Activated CD4-positive, alpha-beta memory T cell treated with anti-CD3 and anti-CD28 coated beads, Interleukin-2, amount 10 ng/mL, durations not matched to agents 7 days and 5 days (primary cell): ENCODE results near the gene DBNDD1. TPM values are rescaled to one million over a fixed set of nuclear protein-coding genes. Genes with fewer than 3 reads are reported as not detected.
A peak's percentile ranks its signal among the peaks of the same experiment; 100 is the strongest.
"Not testable (repeated sequence)": the region's sequence is repeated elsewhere in the genome, so short reads cannot be mapped to it uniquely, and the experiment has no call there.

ENCODE experiments used
- CTCF ChIA-PET: fragments of 350-600 bp; sonication (Branson Sonifier 250); formaldehyde crosslinking; loops from one replicate; lab custom pipeline; 2021; ENCODE audit warnings: antibody characterized with exemption, inconsistent platforms; lab: Charles Lee
- POLR2A ChIA-PET: fragments of 350-600 bp; sonication (Branson Sonifier 250); formaldehyde crosslinking; loops from one replicate; lab custom pipeline; 2021; ENCODE audit warnings: antibody characterized with exemption; lab: Charles Lee
- DNase-seq: peaks from one replicate; pipeline ENCODE4 v3.0.0-alpha.2; 2020
- H3K27ac Mint-ChIP-seq: one replicate; pipeline ENCODE4 v1.8.0; 2021; ENCODE audit warnings: mild to moderate bottlenecking, mixed read lengths
- H3K27me3 Mint-ChIP-seq: one replicate; pipeline ENCODE4 v1.8.0; 2021; ENCODE audit warnings: mixed read lengths
- H3K36me3 Mint-ChIP-seq: one replicate; pipeline ENCODE4 v1.8.0; 2021; ENCODE audit warnings: low read depth, mixed read lengths
- H3K4me1 Mint-ChIP-seq: one replicate; pipeline ENCODE4 v1.8.0; 2021; ENCODE audit warnings: mixed read lengths
- H3K4me3 Mint-ChIP-seq: one replicate; pipeline ENCODE4 v1.8.0; 2021; ENCODE audit warnings: mild to moderate bottlenecking, mixed read lengths
- H3K9me3 Mint-ChIP-seq: one replicate; pipeline ENCODE4 v1.8.0; 2021; ENCODE audit warnings: mixed read lengths
- total RNA-seq, 2 experiments: library from RNA; stranded (reverse); gene quantifications; one replicate each; pipeline ENCODE4 v1.2.3, GENCODE V29; 2021

Gene DBNDD1, protein sequence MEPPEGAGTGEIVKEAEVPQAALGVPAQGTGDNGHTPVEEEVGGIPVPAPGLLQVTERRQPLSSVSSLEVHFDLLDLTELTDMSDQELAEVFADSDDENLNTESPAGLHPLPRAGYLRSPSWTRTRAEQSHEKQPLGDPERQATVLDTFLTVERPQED
- not detected for total RNA-seq

DNA sequence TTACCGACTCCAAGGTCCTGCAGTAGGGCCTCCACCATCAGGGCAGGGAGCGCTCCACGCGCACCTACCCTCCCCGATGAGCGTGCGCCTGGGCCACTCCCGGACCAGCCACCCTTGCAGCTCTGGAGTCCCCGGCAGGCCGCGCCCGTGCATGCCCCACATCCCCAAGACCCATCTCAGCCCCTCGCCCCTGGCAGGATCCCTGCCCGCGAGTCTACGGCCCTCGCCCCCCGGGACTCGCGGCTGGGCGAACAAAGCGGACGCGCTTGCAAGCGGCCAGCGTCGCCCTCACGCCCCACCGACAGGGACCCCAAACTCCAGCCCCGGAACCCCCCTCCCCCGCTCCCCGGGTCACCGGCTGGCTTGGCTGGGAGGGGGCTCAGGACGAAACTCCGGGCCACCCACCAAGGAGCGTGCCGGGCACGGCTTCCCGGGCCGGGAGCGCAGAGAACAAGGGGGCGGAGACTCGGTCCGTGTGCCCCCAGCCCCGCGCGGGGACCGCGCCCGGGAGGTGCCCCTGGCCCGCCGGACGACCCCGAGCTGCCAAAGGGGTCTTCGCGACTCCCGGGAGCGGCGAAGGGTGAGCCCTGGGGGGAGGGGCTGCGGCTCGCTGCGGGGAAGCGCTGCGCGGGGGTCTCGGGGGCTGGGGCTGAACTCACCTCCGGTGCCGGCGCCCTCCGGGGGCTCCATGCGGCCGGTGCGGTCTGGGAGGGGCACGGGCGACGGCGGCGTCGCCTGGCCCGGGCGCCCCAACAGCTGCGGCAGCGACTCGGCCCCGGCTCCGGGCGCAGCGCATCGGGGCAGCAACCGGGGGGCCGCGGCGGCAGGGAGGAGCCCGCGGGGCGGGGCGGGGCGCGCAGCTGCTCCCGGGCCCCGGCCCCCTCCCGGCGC is at the start of gene DBNDD1:
Gene DBNDD1, minus strand, starts transcription at position 805 of the 891 bp plus-strand sequence. Its CDS starts 115 bp downstream, at position 690.
- ChIA-PET CTCF (interaction anchor here (1.1 to 1.5 kb wide), 3 partner anchors 8 to 63 kb away, joined by 3 read pairs; no protein-coding TSS in a partner anchor), POLR2A (interaction anchor here (0.5 to 0.9 kb wide), 2 partner anchors 145 to 321 kb away, joined by 3 to 5 read pairs; partner anchors contain the start of gene TCF25)
- Mint-ChIP-seq H3K27me3 (peaks cover 25% of the 10 kb centered on the region), H3K9me3 (peaks cover 2% of the 10 kb centered on the region), H3K27ac (no peak within 1 kb of the TSS), H3K4me1 (peaks cover 15% of the 10 kb centered on the region), H3K4me3 (peak within 1 kb of the TSS; percentile 52), H3K36me3 (peaks cover 3% of the 10 kb centered on the region)
- DNase-seq: no peak

DNA sequence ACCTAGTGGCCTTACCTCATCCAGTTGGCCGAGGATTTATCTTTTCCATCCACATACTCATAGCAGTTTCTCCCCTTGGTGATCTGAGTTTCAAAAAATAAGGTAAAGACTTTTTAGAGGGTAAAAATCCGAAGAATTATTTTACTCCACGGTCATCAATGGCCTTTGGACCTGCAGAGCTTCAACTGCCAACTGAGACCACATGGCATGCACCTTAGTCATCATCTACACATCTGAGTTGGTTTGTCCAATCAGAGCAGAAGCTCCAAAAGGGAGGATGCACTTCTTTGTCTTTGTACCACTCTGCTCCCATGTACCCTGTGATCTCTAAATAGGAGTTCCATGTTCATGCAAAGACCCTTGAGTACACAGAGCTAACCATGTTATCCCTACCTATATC is 42.2 kb upstream of the DBNDD1 start:
- no peak for DNase-seq
- ChIA-PET CTCF (no interaction called here), POLR2A (no interaction called here)
- no peaks in the 10 kb centered on the region for H3K9me3 Mint-ChIP-seq
- peaks cover 31% of the 10 kb centered on the region for H3K27me3 Mint-ChIP-seq
- no peak overlapping the region for H3K4me3 Mint-ChIP-seq
- H3K36me3 Mint-ChIP-seq: no peaks in the 10 kb centered on the region
- H3K27ac Mint-ChIP-seq: no peak overlapping the region
- no peaks in the 10 kb centered on the region for H3K4me1 Mint-ChIP-seq

DNA sequence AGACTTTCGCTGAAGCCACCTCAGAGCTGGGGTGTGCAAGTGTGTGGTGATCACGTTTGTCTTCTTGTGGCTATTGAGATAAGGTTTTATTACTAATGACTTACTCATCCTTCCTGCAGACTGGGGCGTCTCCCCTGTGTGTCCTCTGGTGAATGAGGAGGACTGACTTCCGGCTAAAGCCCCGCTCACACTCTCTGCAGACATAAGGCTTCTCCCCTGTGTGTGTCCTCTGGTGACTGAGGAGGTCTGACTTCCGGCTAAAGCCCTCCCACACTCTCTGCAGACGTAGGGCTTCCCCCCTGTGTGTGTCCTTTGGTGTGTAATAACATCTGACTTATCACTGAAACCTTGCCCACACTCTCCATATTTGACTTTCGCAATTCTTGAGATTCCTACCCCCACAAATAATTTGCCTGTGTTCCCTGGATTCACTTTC is 38.5 kb upstream of the DBNDD1 start:
- DNase-seq: no peak
- Mint-ChIP-seq H3K36me3 (no peaks in the 10 kb centered on the region), H3K9me3 (peaks cover 21% of the 10 kb centered on the region), H3K4me3 (no peak overlapping the region), H3K27me3 (peaks cover 22% of the 10 kb centered on the region), H3K4me1 (no peaks in the 10 kb centered on the region), H3K27ac (no peak overlapping the region)
- CTCF ChIA-PET: no interaction called here
- POLR2A ChIA-PET: no interaction called here

DNA sequence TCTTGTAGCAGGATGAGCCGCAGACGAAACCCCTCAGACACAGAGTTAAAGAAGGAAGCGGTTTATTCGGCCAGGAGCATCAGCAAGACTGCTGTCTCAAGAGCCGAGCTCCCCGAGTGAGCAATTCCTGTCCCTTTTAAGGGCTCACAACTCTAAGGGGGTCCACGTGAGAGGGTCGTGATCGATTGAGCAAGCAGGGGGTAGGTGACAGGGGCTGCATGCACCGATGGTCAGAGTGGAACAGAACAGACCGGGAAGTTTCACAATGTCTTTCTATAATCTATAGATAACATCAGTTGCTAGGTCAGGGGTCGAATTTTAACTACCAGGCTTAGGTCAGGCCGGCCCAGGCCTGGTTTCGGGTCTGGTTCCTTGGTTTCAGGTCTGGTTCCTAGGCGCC is 37.3 kb upstream of the DBNDD1 start:
- H3K4me1 Mint-ChIP-seq, POLR2A ChIA-PET, CTCF ChIA-PET, H3K4me3 Mint-ChIP-seq, H3K36me3 Mint-ChIP-seq, H3K27ac Mint-ChIP-seq, DNase-seq: not testable (repeated sequence)
- peaks cover 21% of the 10 kb centered on the region for H3K9me3 Mint-ChIP-seq
- H3K27me3 Mint-ChIP-seq: peaks cover 22% of the 10 kb centered on the region

DNA sequence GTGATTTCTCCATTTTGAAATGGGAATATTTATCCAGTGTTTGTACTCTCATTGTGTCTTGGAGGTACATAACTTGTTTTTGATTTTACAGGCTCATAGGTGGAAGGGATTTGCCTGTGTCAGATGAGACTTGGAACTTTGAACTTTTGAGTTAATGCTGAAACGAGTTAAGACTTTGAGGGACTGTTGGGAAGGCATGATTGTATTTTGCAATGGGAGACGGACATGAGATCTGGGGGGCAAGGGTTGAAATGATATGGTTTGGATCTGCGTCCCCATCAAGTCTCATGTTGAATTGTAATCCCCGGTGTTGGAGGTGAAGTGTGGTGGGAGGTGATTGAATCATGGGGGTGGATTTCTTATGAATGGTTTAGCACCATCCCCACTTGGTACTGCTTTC is 36.1 kb upstream of the DBNDD1 start:
- CTCF ChIA-PET: no interaction called here
- no peaks in the 10 kb centered on the region for H3K4me1 Mint-ChIP-seq
- H3K36me3 Mint-ChIP-seq: no peaks in the 10 kb centered on the region
- no peak for DNase-seq
- peaks cover 21% of the 10 kb centered on the region for H3K9me3 Mint-ChIP-seq
- H3K27ac Mint-ChIP-seq: no peak overlapping the region
- POLR2A ChIA-PET: no interaction called here
- peaks cover 18% of the 10 kb centered on the region for H3K27me3 Mint-ChIP-seq
- no peak overlapping the region for H3K4me3 Mint-ChIP-seq

DNA sequence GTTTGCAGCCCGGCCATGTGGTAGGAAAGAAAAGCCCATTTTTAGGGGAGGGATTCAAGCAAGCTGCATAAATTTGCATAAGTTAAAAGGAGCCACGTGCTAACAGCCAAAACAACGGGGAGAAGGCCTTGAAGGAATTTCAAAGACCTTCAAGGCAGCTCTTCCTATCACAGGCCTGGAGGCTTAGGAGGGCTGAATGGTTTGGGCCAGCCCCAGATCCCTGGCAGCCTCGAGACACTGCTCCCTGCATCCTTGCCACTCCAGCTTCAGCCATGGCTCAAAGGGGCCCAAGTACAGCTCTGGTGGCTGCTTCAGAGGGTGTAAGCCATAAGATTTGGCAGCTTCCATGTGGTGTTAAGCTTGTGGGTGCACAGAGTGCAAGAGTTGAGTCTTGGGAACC is 35.3 kb upstream of the DBNDD1 start:
- no peak overlapping the region for H3K4me3 Mint-ChIP-seq
- POLR2A ChIA-PET: no interaction called here
- CTCF ChIA-PET: no interaction called here
- no peaks in the 10 kb centered on the region for H3K36me3 Mint-ChIP-seq
- H3K27ac Mint-ChIP-seq: no peak overlapping the region
- H3K27me3 Mint-ChIP-seq: peaks cover 16% of the 10 kb centered on the region
- DNase-seq: no peak
- H3K9me3 Mint-ChIP-seq: peaks cover 21% of the 10 kb centered on the region
- H3K4me1 Mint-ChIP-seq: no peaks in the 10 kb centered on the region

DNA sequence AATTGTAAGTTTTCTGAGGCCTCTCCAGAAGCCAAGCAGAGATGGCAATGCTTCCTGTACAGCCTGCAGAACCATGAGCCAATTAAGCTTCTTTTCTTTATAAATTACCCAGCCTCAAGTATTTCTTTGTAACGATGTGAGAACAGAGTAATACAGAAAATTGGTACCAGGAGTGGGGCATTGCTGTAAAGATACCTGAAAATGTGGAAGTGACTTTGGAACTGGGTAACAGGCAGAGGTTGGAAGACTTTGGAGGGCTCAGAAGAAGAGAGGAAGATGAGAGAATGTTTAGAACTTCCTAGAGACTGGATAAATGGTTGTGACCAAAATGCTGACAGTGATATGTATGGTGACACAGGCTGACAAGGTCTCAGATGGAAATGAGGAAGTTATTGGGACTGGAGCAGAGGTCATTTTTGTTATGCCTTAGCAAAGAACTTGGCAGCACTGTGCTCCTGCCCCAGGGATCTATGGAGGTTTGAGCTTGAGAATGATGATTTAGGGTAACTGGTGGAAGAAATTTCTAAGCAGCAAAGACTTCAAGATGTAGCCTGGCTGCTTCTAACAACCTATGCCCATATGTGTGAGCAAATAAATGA is 34.7 kb upstream of the DBNDD1 start:
- no peaks in the 10 kb centered on the region for H3K36me3 Mint-ChIP-seq
- H3K27me3 Mint-ChIP-seq: peaks cover 13% of the 10 kb centered on the region
- H3K4me3 Mint-ChIP-seq: no peak overlapping the region
- H3K4me1 Mint-ChIP-seq: no peaks in the 10 kb centered on the region
- DNase-seq: no peak
- POLR2A ChIA-PET: no interaction called here
- no peak overlapping the region for H3K27ac Mint-ChIP-seq
- H3K9me3 Mint-ChIP-seq: peaks cover 21% of the 10 kb centered on the region
- CTCF ChIA-PET: no interaction called here

DNA sequence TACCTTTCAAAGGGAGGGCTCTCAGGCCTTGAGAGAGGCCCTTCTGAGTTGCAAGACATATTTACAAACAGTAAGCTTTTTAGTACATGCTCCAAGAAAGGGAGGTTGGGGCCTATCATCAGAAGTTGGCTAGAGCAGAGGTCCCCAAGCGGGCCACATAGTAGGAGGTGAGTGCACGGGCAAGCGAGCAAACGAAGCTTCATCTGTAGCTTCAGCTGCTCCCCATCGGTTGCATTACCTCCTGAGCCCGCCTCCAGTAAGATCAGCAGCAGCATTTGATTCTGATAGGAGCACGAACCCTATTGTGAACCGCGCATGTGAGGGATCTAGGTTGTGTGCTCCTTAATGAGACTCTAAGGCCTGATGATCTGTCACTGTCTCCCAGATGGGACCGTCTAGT is 31.7 kb upstream of the DBNDD1 start:
- Mint-ChIP-seq H3K4me1 (peaks cover 3% of the 10 kb centered on the region), H3K27ac (no peak overlapping the region), H3K36me3 (no peaks in the 10 kb centered on the region), H3K9me3 (peaks cover 21% of the 10 kb centered on the region), H3K4me3 (no peak overlapping the region), H3K27me3 (no peaks in the 10 kb centered on the region)
- ChIA-PET CTCF (interaction anchor here (0.9 kb wide), 1 partner anchor 31 kb away, joined by 3 read pairs; no protein-coding TSS in a partner anchor), POLR2A (no interaction called here)
- no peak for DNase-seq

DNA sequence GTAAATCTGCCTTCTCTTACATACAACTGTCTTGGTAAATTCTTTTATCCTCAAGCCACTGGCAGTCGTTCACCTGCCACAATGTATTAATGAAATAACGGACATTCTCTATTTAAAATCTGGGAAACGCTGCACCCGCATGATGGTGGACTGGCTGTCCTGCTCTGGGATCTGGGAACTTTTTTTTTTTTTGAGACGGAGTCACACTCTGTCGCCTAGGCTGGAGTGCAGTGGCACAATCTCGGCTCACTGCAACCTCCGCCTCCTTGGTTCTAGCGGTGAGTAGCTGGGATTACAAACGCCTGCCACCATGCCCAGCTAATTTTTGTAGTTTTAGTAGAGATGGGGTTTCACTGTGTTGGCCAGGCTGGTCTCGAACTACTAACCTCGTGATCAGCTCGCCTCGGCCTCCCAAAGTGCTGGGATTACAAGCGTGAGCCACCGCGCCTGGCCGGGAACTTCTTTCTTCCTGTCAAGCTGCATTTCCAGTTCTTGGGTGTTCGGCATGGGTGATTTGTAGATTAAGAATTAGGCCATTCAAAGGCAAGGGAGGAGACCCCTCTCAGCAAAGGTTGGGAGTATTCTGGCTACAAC is 29.6 kb upstream of the DBNDD1 start:
- no peaks in the 10 kb centered on the region for H3K36me3 Mint-ChIP-seq
- ChIA-PET CTCF (no interaction called here), POLR2A (no interaction called here)
- peaks cover 3% of the 10 kb centered on the region for H3K4me1 Mint-ChIP-seq
- H3K27ac Mint-ChIP-seq: no peak overlapping the region
- no peaks in the 10 kb centered on the region for H3K27me3 Mint-ChIP-seq
- no peak for DNase-seq
- no peak overlapping the region for H3K4me3 Mint-ChIP-seq
- peaks cover 8% of the 10 kb centered on the region for H3K9me3 Mint-ChIP-seq

DNA sequence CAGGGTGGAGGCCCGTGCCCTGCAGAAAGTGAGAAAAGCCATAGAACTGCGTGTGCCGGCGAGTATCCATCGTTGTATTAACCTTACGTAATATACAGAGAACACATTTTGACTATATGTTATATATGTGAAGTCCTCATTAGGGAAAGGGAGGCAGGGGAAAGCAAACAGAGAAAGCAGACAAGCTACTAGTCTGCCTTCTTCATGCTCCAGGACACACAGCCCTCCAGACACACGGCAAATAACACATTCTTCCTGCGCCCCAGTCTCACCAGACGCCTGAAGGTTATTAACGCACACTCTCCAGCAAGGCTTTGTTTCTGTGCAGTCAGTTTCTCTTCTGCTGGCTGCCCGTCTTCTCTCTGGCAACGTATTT is 29.1 kb upstream of the DBNDD1 start:
- peaks cover 5% of the 10 kb centered on the region for H3K9me3 Mint-ChIP-seq
- H3K4me1 Mint-ChIP-seq: peaks cover 3% of the 10 kb centered on the region
- CTCF ChIA-PET: no interaction called here
- POLR2A ChIA-PET: no interaction called here
- no peaks in the 10 kb centered on the region for H3K27me3 Mint-ChIP-seq
- no peak overlapping the region for H3K27ac Mint-ChIP-seq
- no peak for DNase-seq
- H3K36me3 Mint-ChIP-seq: no peaks in the 10 kb centered on the region
- H3K4me3 Mint-ChIP-seq: no peak overlapping the region

DNA sequence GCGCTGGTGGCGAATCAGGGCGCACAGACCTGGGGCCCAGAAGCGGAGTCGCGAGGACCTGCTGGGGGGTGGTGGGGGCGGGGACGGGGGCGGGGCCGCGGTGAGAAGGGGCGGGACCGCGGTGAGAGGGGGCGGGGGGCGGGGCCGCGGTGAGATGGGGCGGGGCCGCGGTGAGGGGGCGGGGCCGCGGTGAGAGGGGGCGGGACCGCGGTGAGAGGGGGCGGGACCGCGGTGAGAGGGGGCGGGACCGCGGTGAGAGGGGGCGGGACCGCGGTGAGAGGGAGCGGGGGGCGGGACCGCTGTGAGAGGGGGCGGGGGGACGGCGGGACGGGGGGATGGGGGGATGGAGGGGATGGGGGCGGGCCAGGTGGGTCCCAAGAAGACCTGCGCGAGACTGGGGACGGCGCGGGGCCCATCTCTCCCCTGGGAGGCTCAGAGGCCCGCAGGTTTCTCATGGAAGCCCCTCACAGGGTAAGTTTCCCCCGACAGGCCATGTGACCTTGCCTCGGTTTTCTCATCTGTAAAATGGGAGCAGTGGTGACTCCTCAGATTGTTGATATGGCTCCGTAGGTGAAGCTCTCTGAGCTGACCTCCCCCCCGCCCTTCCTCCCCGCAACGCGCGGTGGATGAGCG is 28.6 kb upstream of the DBNDD1 start:
- H3K27ac Mint-ChIP-seq: no peak overlapping the region
- ChIA-PET CTCF (no interaction called here), POLR2A (no interaction called here)
- H3K4me1 Mint-ChIP-seq: peaks cover 3% of the 10 kb centered on the region
- no peaks in the 10 kb centered on the region for H3K9me3 Mint-ChIP-seq
- no peaks in the 10 kb centered on the region for H3K27me3 Mint-ChIP-seq
- no peaks in the 10 kb centered on the region for H3K36me3 Mint-ChIP-seq
- DNase-seq: no peak
- H3K4me3 Mint-ChIP-seq: no peak overlapping the region

DNA sequence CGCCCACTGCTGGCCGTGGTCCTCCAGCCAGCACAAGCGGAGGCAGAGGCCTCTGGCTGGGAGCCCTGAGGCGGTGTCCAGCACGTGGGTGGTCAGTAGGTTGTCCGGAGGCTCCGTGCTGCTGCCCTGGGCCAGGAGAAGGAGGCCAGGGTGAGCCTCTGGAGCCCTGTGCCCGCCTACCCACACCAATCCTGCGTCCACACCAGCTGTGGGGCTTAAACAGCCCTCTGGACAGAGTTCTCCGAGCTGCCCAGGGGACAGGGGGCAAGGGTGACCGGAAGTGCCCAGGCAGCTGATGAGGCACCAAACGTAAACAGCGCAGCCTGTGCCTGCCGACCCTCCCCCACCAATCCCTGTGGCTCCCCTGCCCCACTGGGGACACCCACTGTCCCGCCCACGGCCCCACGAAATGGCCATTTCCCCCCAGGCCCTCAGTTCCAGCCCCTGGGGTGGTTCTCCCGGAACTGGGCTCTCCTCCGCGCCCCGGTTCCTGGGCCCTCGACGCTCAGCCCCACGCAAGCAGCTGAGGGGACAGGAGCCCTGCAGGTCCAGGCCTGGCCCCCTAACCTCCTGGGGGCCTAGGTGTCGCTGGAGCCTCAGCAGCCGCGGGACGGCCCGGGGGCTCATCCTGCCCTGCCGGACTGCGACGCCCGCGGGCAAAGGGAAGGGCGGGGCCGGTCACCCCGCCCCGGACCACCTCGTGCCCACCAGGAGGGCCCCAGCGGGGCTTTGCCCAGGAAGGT is 27.9 kb upstream of the DBNDD1 start:
- ChIA-PET POLR2A (no interaction called here), CTCF (no interaction called here)
- no peaks in the 10 kb centered on the region for H3K27me3 Mint-ChIP-seq
- no peaks in the 10 kb centered on the region for H3K36me3 Mint-ChIP-seq
- H3K27ac Mint-ChIP-seq: no peak overlapping the region
- no peak for DNase-seq
- no peak overlapping the region for H3K4me3 Mint-ChIP-seq
- peaks cover 3% of the 10 kb centered on the region for H3K4me1 Mint-ChIP-seq
- no peaks in the 10 kb centered on the region for H3K9me3 Mint-ChIP-seq
